AG09319 (cell line): ENCODE results near the gene THEM4.
"Not testable (repeated sequence)": the region's sequence is repeated elsewhere in the genome, so short reads cannot be mapped to it uniquely, and the experiment has no call there.

Source experiments
- DNase-seq: peaks from one replicate; pipeline ENCODE4 v3.0.0-alpha.2; 2010; ENCODE audit warnings: low read depth; ENCODE audit errors: extremely low read depth
- TF ChIP-seq, protein P1 (sequence below): IDR thresholded peaks from 2 replicates; pipeline ENCODE4 v1.5.1; 2011; ENCODE audit warnings: low read depth, mild to moderate bottlenecking, inconsistent platforms, low read length, moderate library complexity

The THEM4 gene

DNA sequence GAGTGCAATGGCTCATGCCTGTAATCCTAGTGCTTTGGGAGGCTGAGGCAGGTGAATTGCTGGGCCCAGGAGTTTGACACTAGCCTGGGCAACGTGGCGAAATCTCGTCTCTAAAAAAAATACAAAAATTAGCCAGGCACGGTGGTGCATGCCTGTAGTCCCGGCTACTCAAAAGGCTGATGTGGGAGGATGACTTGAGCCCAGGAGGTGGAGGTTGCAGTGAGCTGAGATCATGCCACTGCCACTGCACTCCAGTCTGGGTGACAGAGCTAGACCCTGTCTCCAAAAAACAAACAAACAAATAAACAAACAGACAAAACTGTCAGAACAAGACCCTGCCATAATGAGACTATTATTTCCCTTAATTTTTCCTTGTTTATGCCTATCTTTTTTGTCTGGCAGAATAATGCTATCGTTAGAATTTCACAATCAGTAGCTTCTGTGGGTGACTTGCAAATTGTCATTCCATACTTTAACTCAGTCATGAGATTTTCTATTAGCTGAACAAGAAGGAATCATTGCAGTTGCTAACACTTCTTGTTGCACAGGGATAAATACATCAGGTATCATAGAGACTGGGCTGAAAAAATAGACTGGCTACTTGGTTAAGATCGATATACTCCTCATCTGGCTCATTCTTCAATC is 7.5 kb upstream of the THEM4 start:
- DNase-seq, result no peak
- TF ChIP-seq, protein P1, sequence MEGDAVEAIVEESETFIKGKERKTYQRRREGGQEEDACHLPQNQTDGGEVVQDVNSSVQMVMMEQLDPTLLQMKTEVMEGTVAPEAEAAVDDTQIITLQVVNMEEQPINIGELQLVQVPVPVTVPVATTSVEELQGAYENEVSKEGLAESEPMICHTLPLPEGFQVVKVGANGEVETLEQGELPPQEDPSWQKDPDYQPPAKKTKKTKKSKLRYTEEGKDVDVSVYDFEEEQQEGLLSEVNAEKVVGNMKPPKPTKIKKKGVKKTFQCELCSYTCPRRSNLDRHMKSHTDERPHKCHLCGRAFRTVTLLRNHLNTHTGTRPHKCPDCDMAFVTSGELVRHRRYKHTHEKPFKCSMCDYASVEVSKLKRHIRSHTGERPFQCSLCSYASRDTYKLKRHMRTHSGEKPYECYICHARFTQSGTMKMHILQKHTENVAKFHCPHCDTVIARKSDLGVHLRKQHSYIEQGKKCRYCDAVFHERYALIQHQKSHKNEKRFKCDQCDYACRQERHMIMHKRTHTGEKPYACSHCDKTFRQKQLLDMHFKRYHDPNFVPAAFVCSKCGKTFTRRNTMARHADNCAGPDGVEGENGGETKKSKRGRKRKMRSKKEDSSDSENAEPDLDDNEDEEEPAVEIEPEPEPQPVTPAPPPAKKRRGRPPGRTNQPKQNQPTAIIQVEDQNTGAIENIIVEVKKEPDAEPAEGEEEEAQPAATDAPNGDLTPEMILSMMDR, result no peak

DNA sequence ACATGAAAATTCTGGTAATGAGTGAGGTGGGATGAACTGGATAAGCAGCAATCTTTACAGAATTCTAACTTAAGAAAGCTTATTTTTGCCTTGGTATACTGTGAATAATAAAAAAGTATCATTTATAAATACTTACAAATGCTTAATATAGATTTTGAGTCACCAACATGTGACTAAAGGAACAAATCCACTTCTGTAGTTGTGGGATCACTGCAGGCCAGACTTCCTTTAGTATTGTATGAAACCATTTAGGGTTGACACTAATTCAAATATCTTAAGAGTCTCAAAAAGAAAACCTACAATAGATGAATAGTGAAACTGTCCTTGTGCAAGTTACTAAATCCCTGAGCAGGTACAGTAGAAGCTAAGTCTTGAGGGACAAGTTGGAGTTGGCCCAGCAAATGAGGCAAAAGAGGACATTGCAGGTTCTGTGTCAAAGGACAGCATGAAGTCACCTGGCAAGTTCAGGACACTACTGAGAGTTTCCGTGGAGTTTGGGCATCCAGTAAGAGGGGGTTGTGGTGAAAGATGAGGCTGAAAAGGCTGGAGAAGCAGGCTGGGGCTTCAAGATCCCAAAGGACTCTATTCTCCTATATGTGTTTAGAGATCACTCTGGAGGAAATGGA is 5.9 kb upstream of the THEM4 start:
- TF ChIP-seq, protein P1, result no peak
- no peak for DNase-seq

DNA sequence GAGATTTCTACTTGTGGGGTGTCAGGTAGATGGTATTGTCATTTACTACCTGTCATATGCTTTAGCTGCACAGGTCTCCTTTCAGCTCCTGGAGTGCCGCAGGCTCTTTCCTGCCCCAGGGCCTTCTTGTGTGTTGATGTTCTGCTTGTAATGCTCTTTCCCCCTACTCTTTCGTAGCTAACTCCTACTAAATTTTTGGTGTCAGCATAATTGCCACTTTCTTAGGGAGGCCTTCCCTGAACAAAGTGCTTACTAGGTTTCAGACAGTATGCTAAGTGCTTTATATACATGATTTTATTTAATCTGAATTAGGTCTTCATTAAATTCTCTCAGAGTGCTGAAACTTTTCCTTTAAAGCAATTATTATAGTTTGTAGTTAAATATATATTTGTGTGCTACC is 4.8 kb upstream of the THEM4 start:
- no peak for DNase-seq
- TF ChIP-seq, protein P1, result no peak

DNA sequence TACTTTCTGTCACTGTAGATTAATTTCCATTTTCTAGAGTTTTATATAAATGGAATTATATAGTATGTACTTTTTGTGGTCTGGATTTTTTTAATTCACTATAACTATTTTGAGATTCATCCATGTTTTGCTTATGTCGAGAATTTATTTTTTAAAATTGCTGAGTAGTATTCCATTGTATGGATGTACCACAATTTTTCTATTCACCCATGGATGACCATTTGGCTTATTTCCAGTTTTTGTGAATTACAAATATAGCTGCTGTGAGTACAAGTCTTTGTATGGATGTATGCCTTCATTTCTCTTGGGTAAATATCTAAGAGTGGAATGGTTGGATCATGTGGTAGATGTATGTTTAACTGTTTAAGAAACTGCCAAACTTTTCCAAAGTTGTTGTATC is 3.7 kb upstream of the THEM4 start:
- no peak for DNase-seq
- TF ChIP-seq, protein P1, result no peak

DNA sequence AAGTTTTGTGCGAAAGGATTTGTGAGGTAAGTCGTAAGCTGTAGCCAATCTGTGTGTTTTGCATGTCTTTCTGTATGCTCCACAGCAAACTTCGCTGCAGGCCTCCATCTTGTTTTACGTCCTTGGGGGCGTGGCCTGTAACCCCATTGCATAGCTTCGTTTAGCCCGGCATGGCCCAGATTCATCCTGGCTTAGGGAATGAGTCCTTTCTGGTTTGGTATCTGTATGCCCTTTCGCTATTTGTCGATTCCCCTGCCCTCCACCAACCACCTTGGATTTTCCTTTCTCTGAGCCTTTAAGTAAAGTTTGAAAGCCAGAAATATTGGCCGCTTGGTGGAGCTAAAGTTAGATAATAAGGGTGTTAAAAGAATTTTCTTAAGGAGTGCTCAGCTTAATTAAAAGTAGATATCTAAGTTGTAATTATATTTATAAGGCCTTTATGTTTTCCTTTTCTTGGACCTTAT is 1.1 kb downstream of the THEM4 start:
- TF ChIP-seq, protein P1, result peak; percentile 12
- no peak for DNase-seq

DNA sequence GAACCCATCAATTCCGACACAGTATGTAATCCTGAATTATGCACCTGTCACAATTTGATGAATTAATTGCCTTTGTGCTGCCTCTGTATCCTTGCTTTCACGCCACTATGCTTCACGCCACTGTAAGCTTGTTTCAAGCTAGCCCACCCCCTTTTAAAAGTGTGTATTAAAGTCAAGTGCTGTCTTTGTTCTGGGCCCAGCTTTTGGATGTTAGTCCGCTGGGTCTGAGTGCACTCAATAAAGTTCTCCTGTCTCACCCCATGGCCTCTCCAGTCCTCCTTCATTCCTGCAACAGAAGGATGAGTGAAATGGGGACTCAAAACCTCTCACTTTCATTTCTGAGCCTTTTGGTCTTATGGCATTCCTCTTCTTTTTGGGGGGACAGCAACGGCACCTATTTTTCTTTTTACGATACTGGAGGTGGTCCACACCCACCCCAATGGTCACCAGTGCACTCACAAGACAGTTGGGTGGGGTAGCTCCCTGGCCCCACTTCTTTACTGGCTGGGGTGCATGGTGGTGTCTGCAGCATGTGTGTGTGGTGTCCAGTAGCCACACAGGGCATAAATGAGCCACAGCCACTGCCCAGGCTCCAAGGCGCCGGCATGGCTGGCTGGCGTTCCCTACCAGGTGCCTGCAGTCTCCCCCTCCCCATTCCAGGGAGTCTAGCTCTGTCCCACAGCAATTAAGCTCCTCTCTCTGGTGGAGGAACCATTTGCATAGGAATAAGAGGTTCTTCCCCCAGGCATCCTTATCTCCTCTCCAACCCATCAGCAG is 1.8 kb downstream of the THEM4 start:
- DNase-seq, result no peak
- TF ChIP-seq, protein P1, result no peak

DNA sequence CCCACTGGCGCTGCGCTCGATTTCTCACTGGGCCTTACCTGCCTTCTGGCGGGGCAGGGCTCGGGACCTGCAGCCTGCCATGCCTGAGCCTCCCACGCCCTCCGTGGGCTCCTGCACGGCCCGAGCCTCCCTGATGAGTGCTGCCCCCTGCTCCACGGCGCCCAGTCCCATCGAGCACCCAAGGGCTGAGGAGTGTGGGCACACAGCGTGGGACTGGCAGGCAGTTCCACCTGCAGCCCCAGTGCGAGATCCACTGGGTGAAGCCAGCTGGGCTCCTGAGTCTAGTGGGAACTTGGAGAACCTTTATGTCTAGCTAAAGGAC is 3.0 kb downstream of the THEM4 start:
- DNase-seq, result not testable (repeated sequence)

DNA sequence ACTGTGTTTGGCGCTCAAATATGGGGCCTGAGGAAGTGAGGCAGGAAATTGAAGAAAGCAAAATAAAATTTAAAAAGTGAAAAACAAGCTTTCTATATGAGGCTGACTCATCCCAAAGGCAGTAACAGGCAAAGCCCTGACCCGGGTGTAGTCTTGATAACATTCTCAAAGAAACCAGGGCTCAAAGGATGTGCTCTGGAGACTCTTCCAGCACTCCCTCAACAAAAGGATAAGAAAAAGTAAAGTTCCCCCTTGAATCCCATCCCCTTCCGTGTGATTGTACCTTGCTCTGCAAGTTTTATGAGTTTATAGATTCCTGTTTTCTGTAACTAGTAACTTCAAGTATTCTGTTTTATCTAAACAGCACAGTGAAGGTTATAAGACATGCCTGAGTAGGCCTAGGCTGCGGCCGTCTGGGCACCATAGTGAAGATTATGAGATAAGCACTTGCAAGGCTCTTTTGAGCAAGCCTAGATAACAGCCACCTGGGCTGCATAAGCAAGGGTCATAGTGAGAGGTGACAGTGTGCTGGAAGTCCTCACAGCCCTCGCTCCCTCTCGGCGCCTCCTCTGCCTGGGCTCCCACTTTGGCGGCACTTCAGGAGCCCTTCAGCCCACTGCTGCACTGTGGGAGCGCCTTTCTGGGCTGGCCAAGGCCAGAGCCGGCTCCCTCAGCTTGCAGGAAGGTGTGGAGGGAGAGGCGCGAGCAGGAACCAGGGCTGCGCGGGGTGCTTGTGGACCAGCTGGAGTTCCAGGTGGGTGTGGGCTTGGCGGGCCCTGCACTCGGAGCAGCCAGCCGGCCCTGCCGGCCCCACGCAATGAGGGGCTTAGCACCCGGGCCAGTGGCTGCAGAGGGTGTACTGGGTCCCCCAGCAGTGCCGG is 3.6 kb downstream of the THEM4 start:
- not testable (repeated sequence) for DNase-seq
